ENCODE measurements around the gene IFT43.

IFT43 gene

GRCh38 chr14:76115010-76115422 is 129.5 kb downstream of the IFT43 start:
- DNase-seq: no peak

DNA sequence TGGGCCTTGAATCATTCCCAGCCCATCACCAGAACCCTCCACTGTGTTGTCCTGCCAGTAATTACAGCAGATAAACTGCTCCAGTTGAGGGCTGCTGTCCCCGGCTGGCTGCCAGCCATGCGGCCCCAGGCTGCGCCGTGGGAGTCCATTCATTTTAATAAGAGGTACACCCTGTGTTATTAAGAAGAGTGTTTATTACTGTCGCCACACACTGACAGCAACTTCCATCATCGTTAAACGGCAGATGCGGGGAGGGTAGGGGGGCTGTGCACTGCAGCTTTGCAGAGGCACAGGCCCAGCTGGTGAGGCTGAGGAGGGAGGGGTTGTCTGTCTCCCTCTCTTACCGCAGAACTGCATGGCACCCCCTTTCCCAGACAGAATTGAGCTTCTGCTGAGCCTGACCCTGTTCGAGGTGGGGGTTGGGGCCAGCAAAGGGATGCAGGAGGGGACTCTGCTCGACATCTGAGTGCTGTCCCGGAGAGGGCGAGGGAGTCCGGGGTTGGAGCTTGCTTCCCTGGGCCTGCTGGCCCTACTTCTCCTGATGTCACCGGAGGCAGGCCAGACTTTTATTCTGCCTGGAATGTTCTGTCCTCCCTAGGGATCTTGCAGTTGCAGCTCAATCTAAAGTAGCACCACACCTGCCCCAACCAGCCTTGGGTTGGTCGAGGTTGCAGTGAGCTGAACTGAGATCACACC is 132.4 kb downstream of the IFT43 start:
- DNase-seq: no peak

- DNase-seq: no peak
Observed at GRCh38 chr14:76118594-76118993, 133.0 kb downstream of the IFT43 start.

GRCh38 chr14:76121089-76121748 is 135.7 kb downstream of the IFT43 start:
- DNase-seq: no peak

- DNase-seq: no peak
Observed at GRCh38 chr14:76123426-76124225, 138.1 kb downstream of the IFT43 start.

DNA sequence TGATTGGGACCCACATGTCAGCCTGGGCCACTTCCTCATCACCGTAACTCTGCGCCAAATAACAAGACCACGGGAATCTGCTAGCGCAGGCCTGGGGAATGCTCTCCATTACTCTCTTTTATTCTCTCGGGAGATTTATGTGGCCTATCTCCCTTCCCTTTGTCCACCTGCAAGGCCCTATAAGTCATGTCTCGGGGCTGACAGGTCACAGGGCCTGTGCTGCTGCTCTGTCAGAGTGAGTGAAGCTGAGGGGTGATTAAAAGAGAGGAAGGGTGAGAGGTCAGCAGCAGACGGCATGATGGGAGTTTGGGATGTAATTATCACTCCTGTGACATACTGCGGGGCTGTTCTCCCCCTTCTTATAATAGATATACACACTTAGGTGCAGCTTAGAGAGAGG is 139.9 kb downstream of the IFT43 start:
- no peak for DNase-seq

- no peak for DNase-seq
Observed at GRCh38 chr14:76126076-76126475, 140.5 kb downstream of the IFT43 start.

DNA sequence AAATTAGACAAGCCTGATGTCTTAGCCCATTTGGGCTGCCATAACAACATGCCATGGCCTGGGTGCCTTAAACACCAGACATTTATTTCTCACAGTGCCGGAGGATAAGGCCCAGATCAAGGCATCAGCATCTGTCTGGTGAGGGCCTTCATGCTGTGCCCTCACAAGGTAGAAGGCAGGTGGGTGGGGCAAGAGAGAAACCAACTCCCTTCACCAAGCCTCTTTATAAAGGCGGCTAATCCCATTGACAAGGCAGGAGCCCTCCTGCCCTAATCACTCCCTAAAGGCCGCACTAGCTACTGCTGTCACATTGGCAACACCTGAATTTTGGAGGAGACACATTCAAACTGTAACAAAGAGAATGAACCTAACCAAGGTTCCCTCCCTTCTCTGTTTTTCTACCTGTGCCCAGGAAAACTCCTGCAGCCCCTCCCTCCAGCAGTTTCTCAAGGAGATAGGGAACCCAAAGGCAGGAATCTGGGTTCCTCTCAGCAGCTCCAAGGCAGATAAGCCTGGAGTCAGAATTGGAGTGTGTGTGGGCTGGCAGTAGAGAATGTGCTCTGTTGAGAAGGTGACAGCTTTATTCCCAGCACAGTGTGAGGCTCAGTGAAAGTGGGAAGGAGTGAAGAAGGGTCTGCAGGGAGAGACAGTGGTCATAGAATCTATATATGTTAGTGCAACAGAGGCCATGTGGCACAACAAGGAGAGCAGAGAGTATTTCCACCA is 144.5 kb downstream of the IFT43 start:
- no peak for DNase-seq

DNA sequence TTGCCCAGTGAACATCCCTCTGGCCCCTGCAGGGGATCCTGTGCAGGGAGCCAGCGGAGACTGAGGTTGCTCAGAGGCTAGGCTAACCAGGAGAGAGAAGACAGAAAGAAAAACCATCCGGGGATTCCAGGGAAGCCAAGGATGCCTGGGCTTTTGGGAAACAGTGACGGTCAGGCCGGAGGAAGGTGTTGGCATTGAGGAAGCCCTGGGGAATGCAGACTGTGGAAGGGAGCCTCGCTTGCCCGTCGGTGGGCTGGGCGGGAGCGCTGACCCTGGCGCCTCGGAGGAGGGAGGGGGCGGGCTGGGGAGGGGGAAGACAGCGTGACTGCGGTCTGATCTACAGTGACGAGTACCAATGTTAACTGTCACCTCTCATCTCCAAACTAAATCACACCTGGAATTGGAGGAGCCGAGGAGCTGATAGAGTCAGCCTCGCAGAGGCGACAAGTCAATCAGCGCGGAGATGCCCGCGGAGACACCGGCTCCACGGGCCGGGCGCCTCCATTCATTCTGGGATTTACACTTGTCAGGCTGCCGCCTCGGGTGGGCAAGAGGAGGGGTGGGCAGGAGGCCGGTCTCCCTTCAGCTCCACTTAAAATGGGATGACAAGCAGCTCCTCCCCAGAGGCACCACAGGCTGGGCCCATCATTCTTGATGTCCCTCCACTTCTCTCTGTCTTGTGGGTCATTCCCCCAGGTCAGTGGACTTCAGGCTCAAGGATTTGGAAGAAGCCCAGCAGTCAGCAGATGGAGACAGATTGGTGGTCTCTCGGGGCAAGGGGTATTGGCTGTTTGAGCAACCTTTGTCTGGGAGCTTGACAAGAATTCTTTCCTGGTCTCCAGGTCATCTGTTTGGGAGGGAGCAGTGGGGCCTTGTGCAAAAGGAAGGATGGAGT is 145.8 kb downstream of the IFT43 start:
- no peak for DNase-seq

DNA sequence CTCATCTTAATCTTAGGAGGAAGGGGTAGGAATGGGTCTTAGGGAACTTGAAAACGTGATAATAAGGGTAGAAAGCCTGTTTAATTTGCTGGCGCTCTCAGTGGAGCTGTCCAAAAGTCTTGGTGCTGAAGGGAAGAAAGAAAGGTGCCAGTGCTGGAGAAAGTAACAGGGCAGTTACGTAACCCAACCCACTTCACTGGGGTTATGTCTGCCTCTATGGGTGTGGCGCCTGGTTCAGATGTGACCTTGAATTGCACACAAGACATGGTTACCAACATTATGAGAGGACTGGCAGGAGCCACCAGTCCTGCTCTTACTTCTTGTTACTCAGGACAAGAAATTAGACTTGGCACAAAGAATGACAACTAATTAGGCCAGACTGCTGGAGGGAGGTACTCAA is 147.5 kb downstream of the IFT43 start:
- peak; percentile 13 for DNase-seq
